ENCODE results near the gene AKAP12.

Gene AKAP12

GRCh38 chr6:151294561-151295101, 54.9 kb downstream of the AKAP12 start:
- TF ChIP-seq MAX (IDR thresholded peaks at IDR 0.05; ENCODE audit: low read depth, low read length) (no peak), MYC (IDR thresholded peaks at IDR 0.05; ENCODE audit: low read depth, low read length) (no peak), POLR2A (IDR thresholded peaks at IDR 0.05; ENCODE audit: extremely low read depth, insufficient read length) (no peak), CTCF (IDR thresholded peaks at IDR 0.05; ENCODE audit: low read depth, low read length) (no peak)
- no peak for DNase-seq (ENCODE audit: low read depth)
- no peak overlapping the region for H3K4me3 ChIP-seq (ENCODE audit: low read depth, low read length)

GRCh38 chr6:151297886-151298285, 58.1 kb downstream of the AKAP12 start:
- DNase-seq (ENCODE audit: low read depth) = no peak
- TF ChIP-seq CTCF (IDR thresholded peaks at IDR 0.05; ENCODE audit: low read depth, low read length) (no peak), MYC (IDR thresholded peaks at IDR 0.05; ENCODE audit: low read depth, low read length) (no peak), MAX (IDR thresholded peaks at IDR 0.05; ENCODE audit: low read depth, low read length) (no peak), POLR2A (IDR thresholded peaks at IDR 0.05; ENCODE audit: extremely low read depth, insufficient read length) (no peak)

GRCh38 chr6:151299011-151299410, 59.2 kb downstream of the AKAP12 start:
- no peak overlapping the region for H3K4me3 ChIP-seq (ENCODE audit: low read depth, low read length)
- TF ChIP-seq CTCF (IDR thresholded peaks at IDR 0.05; ENCODE audit: low read depth, low read length) = no peak
- no peak for DNase-seq (ENCODE audit: low read depth)

More at GRCh38 chr6:151297886-151298285, 58.1 kb downstream of the AKAP12 start:
- no peak overlapping the region for H3K4me3 ChIP-seq (ENCODE audit: low read depth, low read length)

GRCh38 chr6:151300267-151300991, 60.7 kb downstream of the AKAP12 start:
- DNase-seq (ENCODE audit: low read depth) = no peak
- H3K4me3 ChIP-seq (ENCODE audit: low read depth, low read length) = no peak overlapping the region
- no peak for TF ChIP-seq POLR2A (IDR thresholded peaks at IDR 0.05; ENCODE audit: extremely low read depth, insufficient read length)
- TF ChIP-seq MYC (IDR thresholded peaks at IDR 0.05; ENCODE audit: low read depth, low read length) = no peak
- no peak for TF ChIP-seq MAX (IDR thresholded peaks at IDR 0.05; ENCODE audit: low read depth, low read length)
- no peak for TF ChIP-seq CTCF (IDR thresholded peaks at IDR 0.05; ENCODE audit: low read depth, low read length)

- TF ChIP-seq MYC (IDR thresholded peaks at IDR 0.05; ENCODE audit: low read depth, low read length) (no peak), CTCF (IDR thresholded peaks at IDR 0.05; ENCODE audit: low read depth, low read length) (no peak), MAX (IDR thresholded peaks at IDR 0.05; ENCODE audit: low read depth, low read length) (no peak), POLR2A (IDR thresholded peaks at IDR 0.05; ENCODE audit: extremely low read depth, insufficient read length) (no peak)
- DNase-seq (ENCODE audit: low read depth) = no peak
- no peak overlapping the region for H3K4me3 ChIP-seq (ENCODE audit: low read depth, low read length)
Observed at GRCh38 chr6:151301547-151301946, 61.8 kb downstream of the AKAP12 start.
